SK-N-SH (cell line): ENCODE results near the gene RCOR1. TPM values are rescaled to one million over a fixed set of nuclear protein-coding genes. Genes with fewer than 3 reads are reported as not detected.

Source experiments
- CTCF ChIA-PET: fragments of 300-600, 350-600 bp; formaldehyde crosslinking; extraction: SDS; loops from one replicate; lab custom pipeline; 2021; lab: Yijun Ruan, JAX
- POLR2A ChIA-PET: fragments of 350-600 bp; sonication (Branson Sonifier 250); formaldehyde crosslinking; extraction: SDS; loops from one replicate; lab custom pipeline; 2020; ENCODE audit warnings: antibody characterized with exemption, inconsistent platforms; lab: Yijun Ruan, JAX
- DNase-seq: peaks from one replicate; pipeline ENCODE4 v3.0.0; 2012
- H2AFZ ChIP-seq: fragments of 200-600 bp; sonication (generic); 2 replicates; pipeline ENCODE4 v1.8.1; 2016; ENCODE audit warnings: antibody characterized with exemption, mild to moderate bottlenecking, low read depth
- H3F3A ChIP-seq: fragments of 200-600 bp; sonication (generic); replicated peaks from 2 replicates; pipeline ENCODE3; 2016; ENCODE audit warnings: antibody characterized with exemption, mild to moderate bottlenecking; ENCODE audit not compliant: insufficient read depth
- H3K27ac ChIP-seq, 2 experiments: fragments of 200-500 bp in 1 of 2; fragments of 200-600 bp in 1 of 2; sonication (Bioruptor generic) in 1 of 2; sonication (generic), shearing (Covaris generic) in 1 of 2; 2 replicates each; pipeline versions ENCODE4 v1.5.1 to v1.6.1; 2014 to 2016; ENCODE audit warnings: low read depth in 2 of 2, inconsistent platforms in 1 of 2, low read length in 1 of 2, mild to moderate bottlenecking in 1 of 2, mixed read lengths in 1 of 2
- H3K27me3 ChIP-seq: fragments of 200-600 bp; sonication (generic), shearing (Covaris generic); 2 replicates; pipeline ENCODE4 v1.6.1; 2016; ENCODE audit warnings: mixed run types; ENCODE audit not compliant: insufficient read depth
- H3K36me3 ChIP-seq, 2 experiments: fragments of 200-500 bp in 1 of 2; fragments of 200-600 bp in 1 of 2; sonication (Bioruptor generic) in 1 of 2; sonication (generic) in 1 of 2; replicated peaks in 1 of 2; 2 replicates each; pipeline versions ENCODE3 to v1.5.1; 2014 to 2016; ENCODE audit warnings: low read length in 1 of 2, mild to moderate bottlenecking in 1 of 2; ENCODE audit not compliant: insufficient read depth in 2 of 2, control insufficient read depth in 1 of 2
- H3K4me1 ChIP-seq, 2 experiments: fragments of 200-500 bp in 1 of 2; fragments of 200-600 bp in 1 of 2; sonication (Bioruptor generic) in 1 of 2; sonication (generic), shearing (Covaris generic) in 1 of 2; 2 replicates each; pipeline versions ENCODE4 v1.5.1 to v1.6.1; 2014 to 2016; ENCODE audit warnings: low read depth in 1 of 2, low read length in 1 of 2, mixed run types in 1 of 2; ENCODE audit not compliant: insufficient read depth in 2 of 2, control insufficient read depth in 1 of 2
- H3K4me2 ChIP-seq: fragments of 200-600 bp; sonication (generic), shearing (Covaris generic); 2 replicates; pipeline ENCODE4 v1.6.1; 2017; ENCODE audit warnings: mixed run types
- H3K4me3 ChIP-seq, 2 experiments: fragments of 200-500 bp in 1 of 2; fragments of 200-600 bp in 1 of 2; sonication (Bioruptor generic) in 1 of 2; sonication (generic), shearing (Covaris generic) in 1 of 2; 2 replicates each; pipeline versions ENCODE4 v1.5.1 to v1.8.1; 2014 to 2016; ENCODE audit warnings: low read depth in 2 of 2, inconsistent platforms in 1 of 2, low read length in 1 of 2, mild to moderate bottlenecking in 1 of 2, mixed read lengths in 1 of 2, moderate library complexity in 1 of 2
- H3K79me2 ChIP-seq: fragments of 200-600 bp; sonication (generic); 2 replicates; pipeline ENCODE4 v1.8.1; 2017; ENCODE audit warnings: mild to moderate bottlenecking; ENCODE audit not compliant: insufficient read depth
- H3K9ac ChIP-seq: fragments of 200-600 bp; sonication (generic); 2 replicates; pipeline ENCODE4 v1.6.1; 2017; ENCODE audit warnings: mixed run types
- H3K9me2 ChIP-seq: fragments of 200-600 bp; sonication (generic); 2 replicates; pipeline ENCODE4 v1.6.1; 2017; ENCODE audit warnings: mixed run types
- H3K9me3 ChIP-seq: fragments of 200-600 bp; sonication (generic); 2 replicates; pipeline ENCODE4 v1.6.1; 2017; ENCODE audit warnings: mixed run types, mild to moderate bottlenecking, moderate library complexity
- H4K20me1 ChIP-seq: fragments of 200-600 bp; sonication (generic); 2 replicates; pipeline ENCODE4 v1.6.1; 2017; ENCODE audit warnings: mild to moderate bottlenecking, mixed run types; ENCODE audit not compliant: insufficient read depth
- CHD2 ChIP-seq: fragments of 150-350 bp; IDR thresholded peaks from 2 replicates; pipeline ENCODE4 v1.6.1; 2018; ENCODE audit warnings: low read length; ENCODE audit not compliant: partially characterized antibody
- EZH2phosphoT487 ChIP-seq: fragments of 200-600 bp; sonication (generic); IDR thresholded peaks from 2 replicates; pipeline ENCODE4 v1.6.1; 2017; ENCODE audit warnings: low read depth, mixed run types, mild to moderate bottlenecking, antibody characterized with exemption, moderate library complexity, borderline replicate concordance
- FOSL2 ChIP-seq: IDR thresholded peaks from 2 replicates; pipeline ENCODE4 v1.4.0; 2012; ENCODE audit warnings: low read depth, mild to moderate bottlenecking, moderate library complexity, borderline replicate concordance
- FOXJ3 ChIP-seq: sonication (generic); formaldehyde crosslinking; IDR thresholded peaks from 2 replicates; pipeline ENCODE4 v1.5.1; 2020; ENCODE audit warnings: mild to moderate bottlenecking, missing genetic modification reagents
- FOXM1 ChIP-seq: IDR thresholded peaks from 2 replicates; pipeline ENCODE4 v1.4.0; 2012; ENCODE audit warnings: low read depth, mild to moderate bottlenecking
- GATA2 ChIP-seq: sonication (generic); formaldehyde crosslinking; IDR thresholded peaks from 2 replicates; pipeline ENCODE4 v1.5.0; 2020; ENCODE audit warnings: mild to moderate bottlenecking, missing genetic modification reagents
- NFIC ChIP-seq: IDR thresholded peaks from 2 replicates; pipeline ENCODE4 v1.4.0; 2012; ENCODE audit warnings: borderline replicate concordance
- POLR2AphosphoS5 ChIP-seq: IDR thresholded peaks from 2 replicates; pipeline ENCODE4 v1.6.1; 2012; ENCODE audit warnings: low read depth, low read length
- RCOR1 ChIP-seq: fragments of 150-350 bp; IDR thresholded peaks from 2 replicates; pipeline ENCODE4 v1.6.1; 2017; ENCODE audit warnings: antibody characterized with exemption, low read length
- RXRA ChIP-seq: IDR thresholded peaks from 2 replicates; pipeline ENCODE4 v1.4.0; 2012; ENCODE audit warnings: low read depth, mild to moderate bottlenecking, borderline replicate concordance
- TCF12 ChIP-seq: IDR thresholded peaks from 2 replicates; pipeline ENCODE4 v1.4.0; 2012
- WGBS: methylation state at CpG from one replicate; pipeline ENCODE4 v1.1.6; 2017; ENCODE audit warnings: low lambda C conversion rate; 5-methylcytosine and 5-hydroxymethylcytosine counted together
- polyA plus RNA-seq, 3 experiments: library from polyadenylated mRNA; depleted of rRNA; stranded (reverse); fragments of >200 nt; gene quantifications; 2 replicates each; pipeline ENCODE4 v1.2.3, GENCODE V29; 2012
- TF ChIP-seq, protein P1 (sequence below): IDR thresholded peaks from 2 replicates; pipeline ENCODE4 v1.6.1; 2012; ENCODE audit warnings: mild to moderate bottlenecking, low read depth, low read length, moderate library complexity
- TF ChIP-seq, protein P2 (sequence below): fragments of 150-350 bp; IDR thresholded peaks from 2 replicates; pipeline ENCODE4 v1.6.1; 2016; ENCODE audit warnings: mild to moderate bottlenecking, low read depth, low read length

RCOR1 gene
- polyA plus RNA-seq, 1 of the 3 experiments (the other 2 are of a cell fraction): 8.5 TPM

DNA sequence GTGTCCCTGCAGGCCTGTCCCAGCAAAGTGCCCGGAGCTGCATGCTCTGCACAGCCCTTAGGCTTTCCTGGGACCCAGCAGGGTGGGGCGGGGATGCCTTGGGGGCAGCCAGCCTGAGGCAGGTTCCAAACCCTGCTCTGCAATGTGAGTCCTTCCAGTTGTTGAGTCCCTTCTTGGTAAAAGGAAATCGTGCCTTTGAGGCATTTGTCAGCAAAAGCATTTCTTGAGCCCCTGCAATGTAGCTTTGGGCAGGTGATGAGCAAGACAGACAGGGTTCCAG, 146.7 kb downstream of the RCOR1 start:
- no peak overlapping the region for H3K4me2 ChIP-seq
- no peak for DNase-seq
- ChIA-PET CTCF (no interaction called here), POLR2A (no interaction called here)
- no peaks in the 10 kb centered on the region for H3K9me2 ChIP-seq
- TF ChIP-seq, protein P1, sequence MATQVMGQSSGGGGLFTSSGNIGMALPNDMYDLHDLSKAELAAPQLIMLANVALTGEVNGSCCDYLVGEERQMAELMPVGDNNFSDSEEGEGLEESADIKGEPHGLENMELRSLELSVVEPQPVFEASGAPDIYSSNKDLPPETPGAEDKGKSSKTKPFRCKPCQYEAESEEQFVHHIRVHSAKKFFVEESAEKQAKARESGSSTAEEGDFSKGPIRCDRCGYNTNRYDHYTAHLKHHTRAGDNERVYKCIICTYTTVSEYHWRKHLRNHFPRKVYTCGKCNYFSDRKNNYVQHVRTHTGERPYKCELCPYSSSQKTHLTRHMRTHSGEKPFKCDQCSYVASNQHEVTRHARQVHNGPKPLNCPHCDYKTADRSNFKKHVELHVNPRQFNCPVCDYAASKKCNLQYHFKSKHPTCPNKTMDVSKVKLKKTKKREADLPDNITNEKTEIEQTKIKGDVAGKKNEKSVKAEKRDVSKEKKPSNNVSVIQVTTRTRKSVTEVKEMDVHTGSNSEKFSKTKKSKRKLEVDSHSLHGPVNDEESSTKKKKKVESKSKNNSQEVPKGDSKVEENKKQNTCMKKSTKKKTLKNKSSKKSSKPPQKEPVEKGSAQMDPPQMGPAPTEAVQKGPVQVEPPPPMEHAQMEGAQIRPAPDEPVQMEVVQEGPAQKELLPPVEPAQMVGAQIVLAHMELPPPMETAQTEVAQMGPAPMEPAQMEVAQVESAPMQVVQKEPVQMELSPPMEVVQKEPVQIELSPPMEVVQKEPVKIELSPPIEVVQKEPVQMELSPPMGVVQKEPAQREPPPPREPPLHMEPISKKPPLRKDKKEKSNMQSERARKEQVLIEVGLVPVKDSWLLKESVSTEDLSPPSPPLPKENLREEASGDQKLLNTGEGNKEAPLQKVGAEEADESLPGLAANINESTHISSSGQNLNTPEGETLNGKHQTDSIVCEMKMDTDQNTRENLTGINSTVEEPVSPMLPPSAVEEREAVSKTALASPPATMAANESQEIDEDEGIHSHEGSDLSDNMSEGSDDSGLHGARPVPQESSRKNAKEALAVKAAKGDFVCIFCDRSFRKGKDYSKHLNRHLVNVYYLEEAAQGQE: no peak
- no peak for TF ChIP-seq NFIC
- TF ChIP-seq, protein P2, sequence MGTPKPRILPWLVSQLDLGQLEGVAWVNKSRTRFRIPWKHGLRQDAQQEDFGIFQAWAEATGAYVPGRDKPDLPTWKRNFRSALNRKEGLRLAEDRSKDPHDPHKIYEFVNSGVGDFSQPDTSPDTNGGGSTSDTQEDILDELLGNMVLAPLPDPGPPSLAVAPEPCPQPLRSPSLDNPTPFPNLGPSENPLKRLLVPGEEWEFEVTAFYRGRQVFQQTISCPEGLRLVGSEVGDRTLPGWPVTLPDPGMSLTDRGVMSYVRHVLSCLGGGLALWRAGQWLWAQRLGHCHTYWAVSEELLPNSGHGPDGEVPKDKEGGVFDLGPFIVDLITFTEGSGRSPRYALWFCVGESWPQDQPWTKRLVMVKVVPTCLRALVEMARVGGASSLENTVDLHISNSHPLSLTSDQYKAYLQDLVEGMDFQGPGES: no peak
- no peak for TF ChIP-seq TCF12
- no peak for TF ChIP-seq FOXJ3 (CRISPR knock-in tag)
- TF ChIP-seq POLR2AphosphoS5: no peak
- no peak for TF ChIP-seq GATA2 (CRISPR knock-in tag)
- TF ChIP-seq FOSL2: no peak
- TF ChIP-seq FOXM1: no peak
- TF ChIP-seq CHD2: no peak
- TF ChIP-seq EZH2phosphoT487: no peak
- no peak for TF ChIP-seq RXRA
- TF ChIP-seq RCOR1: no peak
- H3K9me3 ChIP-seq: peaks cover 3% of the 10 kb centered on the region; the same call in 1 of the 2 replicates
- no peaks in the 10 kb centered on the region for H4K20me1 ChIP-seq
- no peaks in the 10 kb centered on the region for H3F3A ChIP-seq
- no peaks in the 10 kb centered on the region for H3K27me3 ChIP-seq
- no peaks in the 10 kb centered on the region for H3K79me2 ChIP-seq
- H3K4me3 ChIP-seq: no peak overlapping the region
- WGBS: 82% methylated on average over 3 of the region's 3 CpGs
- no peak overlapping the region for H3K9ac ChIP-seq
- peaks cover 0 to 10% of the 10 kb centered on the region in 2 experiments for H3K36me3 ChIP-seq
- no peak overlapping the region for H2AFZ ChIP-seq
- H3K4me1 ChIP-seq: no peaks in the 10 kb centered on the region
- H3K27ac ChIP-seq: no peak overlapping the region
